GM12878 (cell line): ENCODE data around the gene DGAT2. TPM values are rescaled to one million over a fixed set of nuclear protein-coding genes. Genes with fewer than 3 reads are reported as not detected.

Experiments
- ATAC-seq: fragments of 200-7000 bp; cut with Tn5 transposase; 3 replicates; pipeline ENCODE4 v1.9.1; 2020; ENCODE audit warnings: mild to moderate bottlenecking, moderate library complexity
- BruUV-seq: library from RNA; stranded (reverse); fragments of 400-500 nt; replicated peaks from 2 replicates; lab custom pipeline; 2021; lab: Mats Ljungman, UMichigan
- CTCF ChIA-PET: fragments of 300-600 bp; sonication (Branson Sonifier 250); formaldehyde crosslinking; extraction: SDS; loops from one replicate; lab custom pipeline; 2021; ENCODE audit warnings: inconsistent platforms; lab: Yijun Ruan, JAX
- POLR2A ChIA-PET: fragments of 350-600 bp; formaldehyde crosslinking; extraction: SDS; loops from one replicate; lab custom pipeline; 2021; ENCODE audit warnings: inconsistent platforms; lab: Charles Lee
- RAD21 ChIA-PET: fragments of 300-600 bp; sonication (Branson Sonifier 250); formaldehyde crosslinking; loops from one replicate; lab custom pipeline; 2023; ENCODE audit warnings: antibody characterized with exemption; ENCODE audit not compliant: unreplicated experiment; lab: Charles Lee
- SMC1A ChIA-PET: fragments of 300-600 bp; sonication (Branson Sonifier 250); formaldehyde crosslinking; loops from one replicate; lab custom pipeline; 2023; ENCODE audit not compliant: unreplicated experiment, uncharacterized antibody; lab: Charles Lee
- DNase-seq: peaks from one replicate; pipeline ENCODE4 v3.0.0-alpha.2; 2011; ENCODE audit warnings: low read depth, low spot score
- FAIRE-seq: peaks from 3 replicates; lab custom pipeline; 2011; peaks lifted over from hg19 to GRCh38; lab: Jason Lieb, UNC
- H2AFZ ChIP-seq: 2 replicates; pipeline ENCODE4 v1.6.0; 2011; ENCODE audit warnings: low read depth, low read length, control low read depth; ENCODE audit not compliant: control insufficient read depth
- H3K27ac ChIP-seq: 2 replicates; pipeline ENCODE4 v1.5.1; 2011; ENCODE audit warnings: control low read depth; ENCODE audit not compliant: control insufficient read depth, insufficient read depth
- H3K27me3 ChIP-seq, 2 experiments: replicated peaks in 1 of 2; 2 replicates each; pipeline versions ENCODE4 v1.6.0 to v1.6.1; 2011; ENCODE audit warnings: low read length in 1 of 2; ENCODE audit not compliant: control insufficient read depth in 2 of 2, insufficient read depth in 2 of 2
- H3K36me3 ChIP-seq, 2 experiments: 2 replicates each; pipeline ENCODE4 v1.5.1; 2011; ENCODE audit warnings: low read length in 1 of 2; ENCODE audit not compliant: control insufficient read depth in 2 of 2, insufficient read depth in 2 of 2
- H3K4me1 ChIP-seq: 2 replicates; pipeline ENCODE4 v1.6.1; 2011; ENCODE audit warnings: mild to moderate bottlenecking, low read length, moderate library complexity, mixed read lengths; ENCODE audit not compliant: control insufficient read depth, insufficient read depth
- H3K4me2 ChIP-seq: 2 replicates; pipeline ENCODE4 v1.6.0; 2011; ENCODE audit warnings: control low read depth; ENCODE audit not compliant: control insufficient read depth, insufficient read depth
- H3K4me3 ChIP-seq: fragments of 200-600 bp; sonication (generic); 2 replicates; pipeline ENCODE4 v1.5.1; 2016
- H3K79me2 ChIP-seq: 2 replicates; pipeline ENCODE4 v1.6.0; 2011; ENCODE audit warnings: low read length; ENCODE audit not compliant: control insufficient read depth, insufficient read depth
- H3K9ac ChIP-seq: 2 replicates; pipeline ENCODE4 v1.8.0; 2011; ENCODE audit warnings: low read length, control low read depth, mixed read lengths; ENCODE audit not compliant: control insufficient read depth, insufficient read depth
- H3K9me3 ChIP-seq: replicated peaks from 3 replicates; pipeline ENCODE4 v1.5.1; 2011; ENCODE audit warnings: mild to moderate bottlenecking, low read length; ENCODE audit not compliant: control insufficient read depth, insufficient read depth
- H4K20me1 ChIP-seq: 2 replicates; pipeline ENCODE4 v1.6.0; 2011; ENCODE audit not compliant: control insufficient read depth, insufficient read depth
- ASH2L ChIP-seq: fragments of 300-600, 200-600 bp; sonication (generic); IDR thresholded peaks from 2 replicates; pipeline ENCODE4 v1.6.1; 2017; ENCODE audit warnings: low read depth, mild to moderate bottlenecking, borderline replicate concordance
- CHD1 ChIP-seq: IDR thresholded peaks from 2 replicates; pipeline ENCODE4 v1.6.1; 2012; ENCODE audit warnings: low read depth, low read length, improper control_type of control experiment
- DPF2 ChIP-seq: fragments of 450-650 bp; IDR thresholded peaks from 2 replicates; pipeline ENCODE4 v1.6.1; 2017; ENCODE audit warnings: mild to moderate bottlenecking
- FOXM1 ChIP-seq: IDR thresholded peaks from 2 replicates; pipeline ENCODE4 v1.6.1; 2012; ENCODE audit warnings: low read depth, mild to moderate bottlenecking, inconsistent platforms, low read length, moderate library complexity
- IKZF2 ChIP-seq, 2 experiments: fragments of 450-650 bp; IDR thresholded peaks; 2 replicates each; pipeline ENCODE4 v1.6.1; 2017; ENCODE audit warnings: mild to moderate bottlenecking in 2 of 2, moderate library complexity in 2 of 2
- MEF2B ChIP-seq: fragments of 450-650 bp; IDR thresholded peaks from 2 replicates; pipeline ENCODE4 v1.6.1; 2018; ENCODE audit warnings: mild to moderate bottlenecking, moderate library complexity; ENCODE audit not compliant: partially characterized antibody, poor library complexity, severe bottlenecking
- NFYB ChIP-seq: IDR thresholded peaks from 2 replicates; pipeline ENCODE4 v1.6.1; 2011; ENCODE audit warnings: low read depth, mild to moderate bottlenecking, low read length, improper control_type of control experiment, moderate library complexity; ENCODE audit not compliant: insufficient read depth
- NKRF ChIP-seq: fragments of 450-650 bp; conservative IDR thresholded peaks from 2 replicates; pipeline ENCODE4 v1.6.1; 2017; ENCODE audit warnings: mild to moderate bottlenecking, moderate library complexity
- NR2C1 ChIP-seq: fragments of 450-650 bp; IDR thresholded peaks from 2 replicates; pipeline ENCODE4 v1.6.1; 2017; ENCODE audit warnings: antibody characterized with exemption, mild to moderate bottlenecking, moderate library complexity
- POLR2A ChIP-seq: IDR thresholded peaks from 2 replicates; pipeline ENCODE4 v1.6.1; 2011; ENCODE audit warnings: low read depth, mild to moderate bottlenecking, low read length
- PRDM15 ChIP-seq: fragments of 450-650 bp; formaldehyde crosslinking; IDR thresholded peaks from 2 replicates; pipeline ENCODE4 v1.4.0; 2020; ENCODE audit warnings: mild to moderate bottlenecking, moderate library complexity
- RBBP5 ChIP-seq: fragments of 200-600 bp; sonication (generic); conservative IDR thresholded peaks from 2 replicates; pipeline ENCODE4 v1.6.1; 2016
- RELA ChIP-seq: fragments of 450-650 bp; IDR thresholded peaks from 2 replicates; pipeline ENCODE4 v1.8.0; 2014; ENCODE audit warnings: borderline replicate concordance; ENCODE audit not compliant: partially characterized antibody
- SKIL ChIP-seq: fragments of 450-650 bp; IDR thresholded peaks from 2 replicates; pipeline ENCODE4 v1.6.1; 2017; ENCODE audit warnings: mild to moderate bottlenecking, low read depth, inconsistent platforms; ENCODE audit not compliant: poor library complexity, severe bottlenecking
- ZBED1 ChIP-seq: IDR thresholded peaks from 2 replicates; pipeline ENCODE4 v1.6.1; 2016; ENCODE audit warnings: borderline replicate concordance
- WGBS: methylation state at CpG from one replicate; pipeline ENCODE4 v1.1.6; 2016; ENCODE audit warnings: low lambda C conversion rate; ENCODE audit not compliant: insufficient replicate concordance, insufficient coverage; ENCODE audit errors: missing lambda C conversion rate; 5-methylcytosine and 5-hydroxymethylcytosine counted together
- in situ Hi-C: fragments of 300-500 bp; cut with MboI; formaldehyde crosslinking; loops from 9 replicates; pipeline ENCODE4 v1.14.3; 2018; ENCODE audit warnings: mixed read lengths
- intact Hi-C: fragments of 100-400 bp; cut with micrococcal nuclease; formaldehyde crosslinking; loops from one replicate; pipeline ENCODE4 v1.14.2; 2022; ENCODE audit not compliant: unreplicated experiment
- polyA plus RNA-seq, 11 experiments: library from polyadenylated mRNA; depleted of rRNA in 4 of 11; unstranded in 6 of 11; stranded (reverse) in 5 of 11; fragments of >200 nt; fragmentation: Nextera tagmentation in 4 of 11; fragmentation: Illumina TruSeq in 1 of 11; extraction: Ambion mirVana in 4 of 11; extraction: Trizol in 1 of 11; gene quantifications; 1 replicate in 1 of 11; 2 replicates in 10 of 11; pipeline versions ENCODE4 v1.2.1 to v1.2.3, GENCODE V29; 2011 to 2016; ENCODE audit warnings: inconsistent platforms in 2 of 11, missing spikeins in 2 of 11, low read depth in 1 of 11
- total RNA-seq, 4 experiments: library from RNA; depleted of rRNA in 3 of 4; stranded (reverse); fragments of >200 nt in 3 of 4; fragmentation: Illumina TruSeq in 1 of 4; extraction: Trizol in 1 of 4; gene quantifications; 2 replicates each; pipeline versions ENCODE4 v1.2.1 to v1.2.3, GENCODE V29; 2013 to 2021

DGAT2 gene
- total and polyA plus RNA-seq, 10 of the 15 experiments (the other 5 are each of a cell fraction or from before 2014, with no cell fraction given), result 5.1 to 25.9 (median 17.6) TPM

- FAIRE-seq (peak; percentile 94), DNase-seq (peak; percentile 92), ATAC-seq (peak; percentile 89)
- H3K9me3 ChIP-seq, result no peaks in the 10 kb centered on the region
- ChIA-PET RAD21 (interaction anchor here (0.7 to 3.3 kb wide), 7 partner anchors 12 to 378 kb away, joined by 3 to 21 read pairs (median 3); no protein-coding TSS in a partner anchor), POLR2A (interaction anchor here (0.6 to 5.9 kb wide), 4 partner anchors 13 to 117 kb away, joined by 4 to 27 read pairs (median 9); no protein-coding TSS in a partner anchor), SMC1A (interaction anchor here (0.6 to 2.9 kb wide), 8 partner anchors 11 to 844 kb away, joined by 3 to 16 read pairs (median 4); no protein-coding TSS in a partner anchor), CTCF (interaction anchor here (0.8 to 6.0 kb wide), 10 partner anchors 10 to 379 kb away, joined by 3 to 44 read pairs (median 4); no protein-coding TSS in a partner anchor)
- H3K4me2 ChIP-seq, result peak overlapping the region; percentile 86
- H3K9ac ChIP-seq, result peak overlapping the region; percentile 67
- no peaks in the 10 kb centered on the region for H3K36me3 ChIP-seq
- in situ Hi-C loops (no loop called here), intact Hi-C loops (no loop called here)
- no peaks in the 10 kb centered on the region for H4K20me1 ChIP-seq
- peak overlapping the region; percentile 34; the same call in 1 of the 2 replicates for H3K4me3 ChIP-seq
- WGBS, result 40% methylated on average over 5 of the region's 5 CpGs
- H3K27me3 ChIP-seq, result no peaks in the 10 kb centered on the region
- no peak overlapping the region; the same call in 1 of the 2 replicates for H2AFZ ChIP-seq
- peaks cover 39% of the 10 kb centered on the region for H3K4me1 ChIP-seq
- H3K27ac ChIP-seq, result peak overlapping the region; percentile 94
- H3K79me2 ChIP-seq, result peaks cover 6% of the 10 kb centered on the region; the same call in 1 of the 2 replicates
- no TSS peak for BruUV-seq
- peak; percentile 71; the same call in 1 of the 2 replicates for TF ChIP-seq ZBED1
- TF ChIP-seq IKZF2 (IDR thresholded peaks at IDR 0.05), result peak; percentile 96 to 97
- TF ChIP-seq MEF2B, result peak; percentile 72
- no peak for TF ChIP-seq CHD1
- TF ChIP-seq RELA, result peak; percentile 78
- TF ChIP-seq NFYB, result no peak
- 0 out of 2 replicates have a peak, but pooled peaks have one; percentile 29 for TF ChIP-seq POLR2A
- no peak for TF ChIP-seq ASH2L
- TF ChIP-seq FOXM1, result peak; percentile 72; the same call in 1 of the 2 replicates
- no peak for TF ChIP-seq PRDM15
- TF ChIP-seq NR2C1, result no peak
- TF ChIP-seq SKIL, result peak; percentile 36
- TF ChIP-seq DPF2, result peak; percentile 99
- no peak for TF ChIP-seq RBBP5
- TF ChIP-seq NKRF, result peak; percentile 42; the same call in 1 of the 2 replicates
These were observed 5.2 kb downstream of the DGAT2 start for GRCh38 chr11:75773595-75774353.
